GM21737 (cell line): Measurements from ENCODE around the gene CMPK2.
"Not testable (repeated sequence)": the region's sequence is repeated elsewhere in the genome, so short reads cannot be mapped to it uniquely, and the experiment has no call there.

Experiments
- ATAC-seq: cut with Tn5 transposase; IDR thresholded peaks from one replicate; pipeline ENCODE4 v1.9.1; 2021; ENCODE audit warnings: mild to moderate bottlenecking, moderate library complexity; ENCODE audit not compliant: unreplicated experiment

The CMPK2 gene

GRCh38 chr2:6865346-6866274 lies at the start of gene CMPK2:
TSS of gene CMPK2 (minus strand) at chr2:6865907. CDS start at chr2:6865696, 211 bp downstream.
- peak; percentile 74 for ATAC-seq

GRCh38 chr2:6915399-6915798 lies 49.7 kb upstream of the CMPK2 start:
- no peak for ATAC-seq

GRCh38 chr2:6914828-6915227 lies 49.1 kb upstream of the CMPK2 start:
- no peak for ATAC-seq

GRCh38 chr2:6913415-6914157 lies 47.9 kb upstream of the CMPK2 start:
- no peak for ATAC-seq

GRCh38 chr2:6911721-6912120 lies 46.0 kb upstream of the CMPK2 start:
- ATAC-seq = no peak

GRCh38 chr2:6909431-6910385 lies 44.0 kb upstream of the CMPK2 start:
- peak; percentile 97 for ATAC-seq

GRCh38 chr2:6908291-6908690 lies 42.6 kb upstream of the CMPK2 start:
- no peak for ATAC-seq

GRCh38 chr2:6906165-6906741 lies 40.5 kb upstream of the CMPK2 start:
- ATAC-seq = no peak

GRCh38 chr2:6905668-6906067 lies 40.0 kb upstream of the CMPK2 start:
- no peak for ATAC-seq

- not testable (repeated sequence) for ATAC-seq
These were observed 36.9 kb upstream of the CMPK2 start for GRCh38 chr2:6902581-6902980.

GRCh38 chr2:6896930-6897759 lies 31.4 kb upstream of the CMPK2 start:
- ATAC-seq = no peak

GRCh38 chr2:6893876-6894482 lies 28.3 kb upstream of the CMPK2 start:
- ATAC-seq = no peak

- no peak for ATAC-seq
These were observed 23.0 kb upstream of the CMPK2 start for GRCh38 chr2:6888724-6889123.

GRCh38 chr2:6887751-6888192 lies 22.1 kb upstream of the CMPK2 start:
- ATAC-seq = no peak

GRCh38 chr2:6885968-6886367 lies 20.3 kb upstream of the CMPK2 start:
- ATAC-seq = no peak

GRCh38 chr2:6885551-6885950 lies 19.8 kb upstream of the CMPK2 start:
- ATAC-seq = no peak

GRCh38 chr2:6883448-6884122 lies 17.9 kb upstream of the CMPK2 start:
- ATAC-seq = no peak

GRCh38 chr2:6881516-6881915 lies 15.8 kb upstream of the CMPK2 start:
- ATAC-seq = no peak

- no peak for ATAC-seq
These were observed 15.3 kb upstream of the CMPK2 start for GRCh38 chr2:6881046-6881445.
